GM23338 (cell line): ENCODE measurements around the gene ABCF2. TPM values are rescaled to one million over a fixed set of nuclear protein-coding genes. Genes with fewer than 3 reads are reported as not detected.

ENCODE experiments used
- ATAC-seq: fragments of 200-7000 bp; cut with Tn5 transposase; 3 replicates; pipeline ENCODE4 v1.9.1; 2020
- DNase-seq: peaks from one replicate; pipeline ENCODE4 v3.0.0-alpha.2; 2015; ENCODE audit warnings: low spot score
- H2AFZ ChIP-seq: fragments of 200-600 bp; sonication (generic); 2 replicates; pipeline ENCODE4 v1.8.0; 2016; ENCODE audit warnings: antibody characterized with exemption, mild to moderate bottlenecking, moderate library complexity
- H3F3A ChIP-seq: fragments of 200-600 bp; sonication (generic); replicated peaks from 2 replicates; pipeline ENCODE4 v1.8.0; 2017; ENCODE audit warnings: antibody characterized with exemption, mixed run types, low read depth
- H3K27ac ChIP-seq: fragments of 200-600 bp; sonication (generic); 2 replicates; pipeline ENCODE4 v1.6.1; 2016; ENCODE audit warnings: low read depth
- H3K27me3 ChIP-seq: fragments of 200-600 bp; sonication (generic); 2 replicates; pipeline ENCODE4 v1.8.0; 2016; ENCODE audit warnings: mild to moderate bottlenecking, mixed run types, moderate library complexity; ENCODE audit not compliant: insufficient read depth
- H3K36me3 ChIP-seq: fragments of 200-600 bp; sonication (generic); 2 replicates; pipeline ENCODE4 v1.8.0; 2016; ENCODE audit warnings: mild to moderate bottlenecking; ENCODE audit not compliant: insufficient read depth
- H3K4me1 ChIP-seq: fragments of 200-600 bp; sonication (generic); 2 replicates; pipeline ENCODE4 v1.8.0; 2016; ENCODE audit warnings: mild to moderate bottlenecking, moderate library complexity; ENCODE audit not compliant: insufficient read depth
- H3K4me2 ChIP-seq: fragments of 200-600 bp; sonication (generic); 2 replicates; pipeline ENCODE4 v1.7.1; 2017; ENCODE audit warnings: mixed run types
- H3K4me3 ChIP-seq: fragments of 200-600 bp; sonication (generic); 2 replicates; pipeline ENCODE4 v1.6.1; 2016; ENCODE audit warnings: mixed run types
- H3K79me2 ChIP-seq: fragments of 200-600 bp; sonication (generic); replicated peaks from 2 replicates; pipeline ENCODE4 v1.8.0; 2017; ENCODE audit warnings: mild to moderate bottlenecking; ENCODE audit not compliant: insufficient read depth
- H3K9me2 ChIP-seq: fragments of 200-600 bp; sonication (generic); 2 replicates; pipeline ENCODE4 v1.8.0; 2017; ENCODE audit not compliant: insufficient read depth
- H4K20me1 ChIP-seq: fragments of 200-600 bp; sonication (generic); replicated peaks from 2 replicates; pipeline ENCODE4 v1.8.0; 2017; ENCODE audit warnings: mild to moderate bottlenecking; ENCODE audit not compliant: insufficient read depth
- H3K27ac Mint-ChIP-seq: 2 replicates; pipeline ENCODE4 v1.8.0; 2020; ENCODE audit warnings: inconsistent platforms, mild to moderate bottlenecking, moderate library complexity, mixed read lengths
- H3K27me3 Mint-ChIP-seq: 3 replicates; pipeline ENCODE4 v1.8.0; 2022; ENCODE audit warnings: low read depth, mild to moderate bottlenecking, moderate library complexity, mixed read lengths, inconsistent platforms; ENCODE audit not compliant: insufficient read depth, poor library complexity
- H3K36me3 Mint-ChIP-seq: 3 replicates; pipeline ENCODE4 v1.8.0; 2021; ENCODE audit warnings: low read depth, mild to moderate bottlenecking, inconsistent platforms, moderate library complexity, mixed read lengths
- H3K4me1 Mint-ChIP-seq: 3 replicates; pipeline ENCODE4 v1.8.0; 2020; ENCODE audit warnings: mild to moderate bottlenecking, inconsistent platforms, mixed read lengths
- H3K4me3 Mint-ChIP-seq: 3 replicates; pipeline ENCODE4 v1.8.0; 2021; ENCODE audit warnings: moderate library complexity, mild to moderate bottlenecking, inconsistent platforms, mixed read lengths
- H3K9me3 Mint-ChIP-seq: 3 replicates; pipeline ENCODE4 v1.8.0; 2020; ENCODE audit warnings: moderate library complexity, mild to moderate bottlenecking, inconsistent platforms, mixed read lengths
- CREB1 ChIP-seq: fragments of 250-450 bp; sonication (Bioruptor Pico); IDR thresholded peaks from 2 replicates; pipeline ENCODE4 v1.5.0; 2020; ENCODE audit warnings: low read depth, mild to moderate bottlenecking, moderate library complexity
- CTCF ChIP-seq, 2 experiments: fragments of 200-600 bp in 1 of 2; sonication (generic) in 1 of 2; conservative IDR thresholded peaks; 2 replicates each; pipeline versions ENCODE4 v1.5.1 to v1.6.1; 2016 to 2017; ENCODE audit warnings: antibody characterized with exemption in 2 of 2, low read depth in 2 of 2, mild to moderate bottlenecking in 2 of 2, moderate library complexity in 1 of 2
- ETS1 ChIP-seq: IDR thresholded peaks from 2 replicates; pipeline ENCODE4 v1.6.1; 2016; ENCODE audit warnings: antibody characterized with exemption
- EZH2 ChIP-seq: fragments of 200-600 bp; sonication (generic); IDR thresholded peaks from one replicate; pipeline ENCODE4 v1.8.0; 2017; ENCODE audit warnings: antibody characterized with exemption, mild to moderate bottlenecking, low read depth; ENCODE audit not compliant: unreplicated experiment
- EZH2phosphoT487 ChIP-seq: fragments of 200-600 bp; sonication (generic); IDR thresholded peaks from one replicate; pipeline ENCODE4 v1.8.1; 2018; ENCODE audit warnings: antibody characterized with exemption; ENCODE audit not compliant: unreplicated experiment
- JUNB ChIP-seq: IDR thresholded peaks from one replicate; pipeline ENCODE4 v1.6.1; 2016; ENCODE audit warnings: antibody characterized with exemption; ENCODE audit not compliant: unreplicated experiment
- NANOG ChIP-seq: IDR thresholded peaks from 2 replicates; pipeline ENCODE4 v1.6.1; 2016; ENCODE audit warnings: antibody characterized with exemption, borderline replicate concordance
- POLR2AphosphoS5 ChIP-seq: IDR thresholded peaks from 2 replicates; pipeline ENCODE4 v1.6.1; 2016; ENCODE audit warnings: antibody characterized with exemption, low read depth
- REST ChIP-seq: IDR thresholded peaks from one replicate; pipeline ENCODE4 v1.6.1; 2018; ENCODE audit warnings: antibody characterized with exemption; ENCODE audit not compliant: unreplicated experiment
- STAT1 ChIP-seq: IDR thresholded peaks from one replicate; pipeline ENCODE4 v1.6.1; 2016; ENCODE audit warnings: antibody characterized with exemption; ENCODE audit not compliant: unreplicated experiment
- ZNF114 ChIP-seq: fragments of 250-450 bp; sonication (Bioruptor Pico); IDR thresholded peaks from 2 replicates; pipeline ENCODE4 v1.5.0; 2020; ENCODE audit warnings: mild to moderate bottlenecking, moderate library complexity
- ZNF331 ChIP-seq: fragments of 250-450 bp; sonication (Bioruptor Pico); IDR thresholded peaks from 2 replicates; pipeline ENCODE4 v1.5.0; 2020; ENCODE audit warnings: low read depth, mild to moderate bottlenecking, moderate library complexity
- ZNF462 ChIP-seq: fragments of 250-450 bp; sonication (Bioruptor Pico); IDR thresholded peaks from 2 replicates; pipeline ENCODE4 v1.5.0; 2020; ENCODE audit warnings: mild to moderate bottlenecking, moderate library complexity
- polyA plus RNA-seq: library from polyadenylated mRNA; unstranded; fragments of >200 nt; fragmentation: Nextera tagmentation; extraction: Ambion mirVana; gene quantifications from 2 replicates; pipeline ENCODE4 v1.2.1, GENCODE V29; 2016
- total RNA-seq: library from RNA; depleted of rRNA; stranded (reverse); fragments of >200 nt; shearing (Covaris generic); gene quantifications from 2 replicates; pipeline ENCODE4 v1.2.3, GENCODE V29; 2014

ABCF2 gene
- total and polyA plus RNA-seq, 2 experiments from 2014 or later: 18.7 to 58.7 TPM

DNA sequence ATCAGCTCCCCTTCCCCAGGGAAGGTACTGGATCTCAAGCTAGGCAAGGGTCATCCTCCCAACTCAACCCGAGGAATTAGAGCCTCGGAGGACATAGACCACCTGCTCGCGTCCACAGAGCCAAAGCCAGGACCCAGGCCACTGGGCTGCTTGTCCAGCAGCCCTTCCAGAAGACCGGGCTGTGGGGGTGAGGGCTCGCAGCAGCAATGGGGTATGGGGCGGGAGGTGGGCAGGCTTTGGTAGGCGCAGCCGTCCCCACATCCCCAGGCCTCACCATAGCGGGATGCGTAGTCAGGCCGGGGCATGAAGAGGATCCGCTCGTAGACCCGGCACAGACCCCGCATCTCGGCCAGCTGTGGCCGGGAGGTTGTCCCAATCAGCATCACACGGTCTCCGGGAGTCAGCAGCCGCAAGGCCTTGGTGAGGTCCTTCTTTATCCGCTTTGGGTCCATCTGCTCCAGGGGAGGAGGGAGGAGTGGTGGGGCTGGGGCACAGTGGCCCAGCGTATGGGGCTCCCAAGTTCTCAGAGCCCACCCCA, 34.9 kb downstream of the ABCF2 start:
- no peak overlapping the region for H3K4me3 ChIP-seq
- H3K27me3 ChIP-seq: no peaks in the 10 kb centered on the region
- H3K27ac Mint-ChIP-seq: no peak overlapping the region
- TF ChIP-seq JUNB (no peak), CREB1 (CRISPR knock-in tag) (no peak), REST (no peak), POLR2AphosphoS5 (no peak), NANOG (no peak), CTCF (conservative IDR thresholded peaks at IDR 0.05; ENCODE audit: low read depth in 2 of 2) (no peak), EZH2phosphoT487 (no peak), ZNF331 (CRISPR knock-in tag) (no peak), ZNF114 (CRISPR knock-in tag) (no peak), ETS1 (no peak), ZNF462 (CRISPR knock-in tag) (no peak), EZH2 (no peak), STAT1 (no peak)
- H3K79me2 ChIP-seq: no peaks in the 10 kb centered on the region
- no peaks in the 10 kb centered on the region for H3K36me3 Mint-ChIP-seq
- no peak overlapping the region for H3K4me3 Mint-ChIP-seq
- H3K9me2 ChIP-seq: no peaks in the 10 kb centered on the region
- H3K9me3 Mint-ChIP-seq: no peaks in the 10 kb centered on the region
- H3K27me3 Mint-ChIP-seq: peaks cover 3% of the 10 kb centered on the region
- ATAC-seq: no peak
- no peak for DNase-seq
- no peaks in the 10 kb centered on the region for H3K4me1 Mint-ChIP-seq
- H3K4me2 ChIP-seq: no peak overlapping the region
- H3K27ac ChIP-seq: no peak overlapping the region
- H3F3A ChIP-seq: no peaks in the 10 kb centered on the region
- H2AFZ ChIP-seq: no peak overlapping the region
- no peaks in the 10 kb centered on the region for H4K20me1 ChIP-seq
- no peaks in the 10 kb centered on the region for H3K36me3 ChIP-seq
- peaks cover 2% of the 10 kb centered on the region; the same call in 1 of the 2 replicates for H3K4me1 ChIP-seq
